ENCODE results near the gene MAEA.

The MAEA gene

DNA sequence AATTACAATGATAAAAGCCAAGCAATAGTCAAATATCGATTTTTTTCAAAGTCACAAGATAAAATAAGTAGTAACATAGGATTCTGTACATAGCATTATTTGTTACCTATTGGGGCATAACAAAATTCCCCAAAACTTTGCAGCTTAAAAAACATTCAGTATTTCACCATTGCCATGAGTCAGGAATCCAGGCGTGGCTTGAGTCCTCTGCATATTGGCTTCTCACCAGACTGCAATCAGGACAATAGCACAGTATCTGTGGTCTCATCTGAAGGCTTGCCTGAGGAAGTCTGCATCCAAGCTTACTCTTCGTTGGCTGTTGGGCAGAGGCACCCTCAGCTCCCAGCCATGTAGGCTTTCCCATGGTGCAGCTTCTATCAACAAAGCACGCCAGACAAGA, 34.5 kb upstream of the MAEA start:
- Histone ChIP-seq H3K27me3 (ENCODE audit: low read length) (no peaks in the 10 kb centered on the region), H3K4me3 (ENCODE audit: insufficient read depth, low read length, poor library complexity, severe bottlenecking) (no peak overlapping the region), H4K20me1 (ENCODE audit: low read depth, low read length) (no peaks in the 10 kb centered on the region), H2AFZ (ENCODE audit: low read depth, low read length, severe bottlenecking) (no peak overlapping the region), H3K4me2 (ENCODE audit: low read depth, low read length, poor library complexity, severe bottlenecking) (no peak overlapping the region), H3K36me3 (ENCODE audit: low read length) (peaks cover 4% of the 10 kb centered on the region), H3K9me2 (replicated peaks; ENCODE audit: insufficient read depth, low read length) (no peaks in the 10 kb centered on the region), H3K79me2 (ENCODE audit: insufficient read depth, low read length) (peaks cover 4% of the 10 kb centered on the region), H3K9me3 (ENCODE audit: insufficient read depth, low read length) (no peaks in the 10 kb centered on the region), H3K9ac (ENCODE audit: low read length) (no peak overlapping the region), H3F3A (ENCODE audit: insufficient read depth) (no peaks in the 10 kb centered on the region), H3K27ac (ENCODE audit: low read depth, low read length) (no peak overlapping the region)
- no peak for TF ChIP-seq CTCF (IDR thresholded peaks at IDR 0.05; ENCODE audit: insufficient read depth, low read length, poor library complexity, severe bottlenecking)
- no peak for TF ChIP-seq EZH2phosphoT487 (conservative IDR thresholded peaks at IDR 0.05; ENCODE audit: low read length)

GRCh38 chr4:1255699-1256098, 34.0 kb upstream of the MAEA start:
- H3K4me3 ChIP-seq (ENCODE audit: insufficient read depth, low read length, poor library complexity, severe bottlenecking): no peak overlapping the region
- no peak overlapping the region for H3K9ac ChIP-seq (ENCODE audit: low read length)
- no peaks in the 10 kb centered on the region for H3F3A ChIP-seq (ENCODE audit: insufficient read depth)
- H3K9me3 ChIP-seq (ENCODE audit: insufficient read depth, low read length): no peaks in the 10 kb centered on the region
- no peaks in the 10 kb centered on the region; the same call in 1 of the 2 replicates for H3K79me2 ChIP-seq (ENCODE audit: insufficient read depth, low read length)
- no peak overlapping the region for H2AFZ ChIP-seq (ENCODE audit: low read depth, low read length, severe bottlenecking)
- no peaks in the 10 kb centered on the region for H3K27me3 ChIP-seq (ENCODE audit: low read length)
- no peaks in the 10 kb centered on the region for H4K20me1 ChIP-seq (ENCODE audit: low read depth, low read length)
- H3K27ac ChIP-seq (ENCODE audit: low read depth, low read length): no peak overlapping the region
- H3K36me3 ChIP-seq (ENCODE audit: low read length): peaks cover 4% of the 10 kb centered on the region
- H3K9me2 ChIP-seq (replicated peaks; ENCODE audit: insufficient read depth, low read length): no peaks in the 10 kb centered on the region
- TF ChIP-seq CTCF (IDR thresholded peaks at IDR 0.05; ENCODE audit: insufficient read depth, low read length, poor library complexity, severe bottlenecking) (no peak), EZH2phosphoT487 (conservative IDR thresholded peaks at IDR 0.05; ENCODE audit: low read length) (no peak)
- H3K4me2 ChIP-seq (ENCODE audit: low read depth, low read length, poor library complexity, severe bottlenecking): no peak overlapping the region

DNA sequence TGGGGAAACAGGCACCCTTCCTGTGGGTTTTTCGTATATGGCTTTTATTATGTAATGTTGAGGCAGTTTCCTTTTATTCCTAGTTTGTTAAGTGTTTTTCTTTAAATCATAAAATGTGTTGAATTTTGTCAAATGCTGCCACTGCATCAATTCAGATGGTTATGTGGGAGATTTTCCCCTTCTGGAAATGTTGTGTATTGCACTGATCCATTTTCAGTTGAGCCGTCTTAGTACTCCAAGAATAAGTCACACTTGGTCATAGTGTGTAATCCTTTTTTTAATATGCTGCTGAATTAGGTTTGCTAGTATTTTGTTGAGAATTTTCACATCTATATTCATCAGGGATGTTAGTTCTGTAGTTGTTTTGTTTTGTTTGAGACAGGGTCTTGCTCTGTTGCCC, 31.2 kb upstream of the MAEA start:
- H3K27ac ChIP-seq (ENCODE audit: low read depth, low read length): no peak overlapping the region
- no peak overlapping the region for H3K4me2 ChIP-seq (ENCODE audit: low read depth, low read length, poor library complexity, severe bottlenecking)

More for the DNA sequence above, 31.2 kb upstream of the MAEA start:
- Histone ChIP-seq H3K9ac (ENCODE audit: low read length) (no peak overlapping the region), H2AFZ (ENCODE audit: low read depth, low read length, severe bottlenecking) (no peak overlapping the region), H3K9me3 (ENCODE audit: insufficient read depth, low read length) (no peaks in the 10 kb centered on the region), H3K27me3 (ENCODE audit: low read length) (no peaks in the 10 kb centered on the region), H3K36me3 (ENCODE audit: low read length) (no peaks in the 10 kb centered on the region; the same call in 1 of the 2 replicates), H3K9me2 (replicated peaks; ENCODE audit: insufficient read depth, low read length) (no peaks in the 10 kb centered on the region), H3F3A (ENCODE audit: insufficient read depth) (no peaks in the 10 kb centered on the region), H3K79me2 (ENCODE audit: insufficient read depth, low read length) (no peaks in the 10 kb centered on the region), H3K4me3 (ENCODE audit: insufficient read depth, low read length, poor library complexity, severe bottlenecking) (no peak overlapping the region), H4K20me1 (ENCODE audit: low read depth, low read length) (no peaks in the 10 kb centered on the region)
- TF ChIP-seq CTCF (IDR thresholded peaks at IDR 0.05; ENCODE audit: insufficient read depth, low read length, poor library complexity, severe bottlenecking) (no peak), EZH2phosphoT487 (conservative IDR thresholded peaks at IDR 0.05; ENCODE audit: low read length) (no peak)
